ENCODE measurements around the gene MLPH. TPM values are rescaled to one million over a fixed set of nuclear protein-coding genes. Genes with fewer than 3 reads are reported as not detected.

The MLPH gene
- total and polyA plus RNA-seq, 2 of the 13 experiments (the other 11 are each of a cell fraction or from before 2014, with no cell fraction given): 0.12 TPM; not detected in 1

GRCh38 chr2:237593596-237594320 is 106.7 kb downstream of the MLPH start (continued):
- TF ChIP-seq, protein P1, sequence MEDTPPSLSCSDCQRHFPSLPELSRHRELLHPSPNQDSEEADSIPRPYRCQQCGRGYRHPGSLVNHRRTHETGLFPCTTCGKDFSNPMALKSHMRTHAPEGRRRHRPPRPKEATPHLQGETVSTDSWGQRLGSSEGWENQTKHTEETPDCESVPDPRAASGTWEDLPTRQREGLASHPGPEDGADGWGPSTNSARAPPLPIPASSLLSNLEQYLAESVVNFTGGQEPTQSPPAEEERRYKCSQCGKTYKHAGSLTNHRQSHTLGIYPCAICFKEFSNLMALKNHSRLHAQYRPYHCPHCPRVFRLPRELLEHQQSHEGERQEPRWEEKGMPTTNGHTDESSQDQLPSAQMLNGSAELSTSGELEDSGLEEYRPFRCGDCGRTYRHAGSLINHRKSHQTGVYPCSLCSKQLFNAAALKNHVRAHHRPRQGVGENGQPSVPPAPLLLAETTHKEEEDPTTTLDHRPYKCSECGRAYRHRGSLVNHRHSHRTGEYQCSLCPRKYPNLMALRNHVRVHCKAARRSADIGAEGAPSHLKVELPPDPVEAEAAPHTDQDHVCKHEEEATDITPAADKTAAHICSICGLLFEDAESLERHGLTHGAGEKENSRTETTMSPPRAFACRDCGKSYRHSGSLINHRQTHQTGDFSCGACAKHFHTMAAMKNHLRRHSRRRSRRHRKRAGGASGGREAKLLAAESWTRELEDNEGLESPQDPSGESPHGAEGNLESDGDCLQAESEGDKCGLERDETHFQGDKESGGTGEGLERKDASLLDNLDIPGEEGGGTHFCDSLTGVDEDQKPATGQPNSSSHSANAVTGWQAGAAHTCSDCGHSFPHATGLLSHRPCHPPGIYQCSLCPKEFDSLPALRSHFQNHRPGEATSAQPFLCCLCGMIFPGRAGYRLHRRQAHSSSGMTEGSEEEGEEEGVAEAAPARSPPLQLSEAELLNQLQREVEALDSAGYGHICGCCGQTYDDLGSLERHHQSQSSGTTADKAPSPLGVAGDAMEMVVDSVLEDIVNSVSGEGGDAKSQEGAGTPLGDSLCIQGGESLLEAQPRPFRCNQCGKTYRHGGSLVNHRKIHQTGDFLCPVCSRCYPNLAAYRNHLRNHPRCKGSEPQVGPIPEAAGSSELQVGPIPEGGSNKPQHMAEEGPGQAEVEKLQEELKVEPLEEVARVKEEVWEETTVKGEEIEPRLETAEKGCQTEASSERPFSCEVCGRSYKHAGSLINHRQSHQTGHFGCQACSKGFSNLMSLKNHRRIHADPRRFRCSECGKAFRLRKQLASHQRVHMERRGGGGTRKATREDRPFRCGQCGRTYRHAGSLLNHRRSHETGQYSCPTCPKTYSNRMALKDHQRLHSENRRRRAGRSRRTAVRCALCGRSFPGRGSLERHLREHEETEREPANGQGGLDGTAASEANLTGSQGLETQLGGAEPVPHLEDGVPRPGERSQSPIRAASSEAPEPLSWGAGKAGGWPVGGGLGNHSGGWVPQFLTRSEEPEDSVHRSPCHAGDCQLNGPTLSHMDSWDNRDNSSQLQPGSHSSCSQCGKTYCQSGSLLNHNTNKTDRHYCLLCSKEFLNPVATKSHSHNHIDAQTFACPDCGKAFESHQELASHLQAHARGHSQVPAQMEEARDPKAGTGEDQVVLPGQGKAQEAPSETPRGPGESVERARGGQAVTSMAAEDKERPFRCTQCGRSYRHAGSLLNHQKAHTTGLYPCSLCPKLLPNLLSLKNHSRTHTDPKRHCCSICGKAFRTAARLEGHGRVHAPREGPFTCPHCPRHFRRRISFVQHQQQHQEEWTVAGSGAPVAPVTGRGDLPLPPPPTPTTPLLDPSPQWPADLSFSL (CRISPR knock-in tag; IDR thresholded peaks at IDR 0.05): no peak
- TF ChIP-seq CENPX (CRISPR knock-in tag; IDR thresholded peaks at IDR 0.05): no peak
- no peak for TF ChIP-seq DMAP1 (CRISPR knock-in tag; IDR thresholded peaks at IDR 0.05)
- no peak for TF ChIP-seq ZNF142 (CRISPR knock-in tag; IDR thresholded peaks at IDR 0.05)
- TF ChIP-seq RARG (CRISPR knock-in tag; IDR thresholded peaks at IDR 0.05; ENCODE audit: low read depth): no peak
- TF ChIP-seq DPF2 (CRISPR knock-in tag; IDR thresholded peaks at IDR 0.05; ENCODE audit: borderline replicate concordance, low read depth): 0 out of 2 replicates have a peak, but pooled peaks have one; percentile 23
- no peak for TF ChIP-seq BCL6 (CRISPR knock-in tag; IDR thresholded peaks at IDR 0.05)
- no peak; the same call in 1 of the 2 replicates for TF ChIP-seq ZNF607 (CRISPR knock-in tag; IDR thresholded peaks at IDR 0.05; ENCODE audit: borderline replicate concordance)
- 0 out of 2 replicates have a peak, but pooled peaks have one; percentile 29 for TF ChIP-seq ATF7-NPFF (CRISPR knock-in tag; IDR thresholded peaks at IDR 0.05; ENCODE audit: low read depth)
- TF ChIP-seq MYC (CRISPR knock-in tag; IDR thresholded peaks at IDR 0.05; ENCODE audit: borderline replicate concordance): 0 out of 2 replicates have a peak, but pooled peaks have one; percentile 35
- TF ChIP-seq PRMT3 (CRISPR knock-in tag; IDR thresholded peaks at IDR 0.05; ENCODE audit: borderline replicate concordance, low read depth): 0 out of 2 replicates have a peak, but pooled peaks have one; percentile 1
- peak; percentile 87 for TF ChIP-seq HNRNPL (IDR thresholded peaks at IDR 0.05; ENCODE audit: low read depth, low read length)
- TF ChIP-seq MBNL3 (CRISPR knock-in tag; conservative IDR thresholded peaks at IDR 0.05): no peak
- no peak for TF ChIP-seq ZNF7 (CRISPR knock-in tag; IDR thresholded peaks at IDR 0.05)
- TF ChIP-seq NR2F2 (IDR thresholded peaks at IDR 0.05; ENCODE audit: borderline replicate concordance, low read depth): no peak
- TF ChIP-seq ZBTB21 (CRISPR knock-in tag; IDR thresholded peaks at IDR 0.05): no peak
- no peak for TF ChIP-seq PHF20 (CRISPR knock-in tag; IDR thresholded peaks at IDR 0.05)
- TF ChIP-seq PITX1 (CRISPR knock-in tag; IDR thresholded peaks at IDR 0.05): no peak
- TF ChIP-seq SIX4 (CRISPR knock-in tag; IDR thresholded peaks at IDR 0.05): no peak
